ENCODE data around the gene MMP14.

GRCh38 chr14:22884738-22885523, 48.5 kb downstream of the MMP14 start:
- TF ChIP-seq EZH2 (optimal IDR thresholded peaks at IDR 0.05; ENCODE audit: low read depth, low read length) (no peak), CTCF (IDR thresholded peaks at IDR 0.05; ENCODE audit: low read length) (no peak), EZH2phosphoT487 (IDR thresholded peaks at IDR 0.05; ENCODE audit: low read length) (no peak)

Measured in MM.1S (cell line).